ENCODE results near the gene ASCL5.

DNA sequence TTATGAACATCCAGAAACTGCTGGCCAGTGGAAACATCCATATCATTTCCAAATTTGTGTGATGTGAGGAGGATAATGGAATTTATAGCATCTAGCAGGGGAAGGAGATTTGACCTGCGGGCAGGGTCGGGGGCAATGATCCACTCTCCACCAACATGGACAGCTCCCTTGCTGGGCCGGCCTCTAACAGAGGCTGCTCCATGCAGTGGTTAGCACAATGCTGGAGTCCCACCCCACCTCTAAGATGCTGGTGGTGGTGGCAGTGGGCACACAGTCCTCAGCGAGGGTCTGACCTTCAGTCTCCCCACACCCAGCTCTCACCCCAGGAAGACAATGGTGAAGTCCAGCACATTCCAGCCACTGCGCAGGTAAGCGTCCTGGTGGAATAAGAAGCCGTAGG, 33.4 kb downstream of the ASCL5 start:
- TF ChIP-seq CTCF (IDR thresholded peaks at IDR 0.05) (no peak), POLR2A (IDR thresholded peaks at IDR 0.05) (no peak)
